Muscle layer of duodenum (tissue), 2 donors: ENCODE measurements around the gene NFIX.

Experiments
- H3K27ac ChIP-seq: one replicate; pipeline ENCODE4 v1.7.0; 2013; ENCODE audit warnings: mild to moderate bottlenecking, low read length
- H3K27me3 ChIP-seq: one replicate; pipeline ENCODE4 v1.7.0; 2013; ENCODE audit warnings: low read depth, mild to moderate bottlenecking, control low read depth, low read length
- H3K36me3 ChIP-seq, 2 donors: one replicate each; pipeline ENCODE4 v1.7.0; 2013; ENCODE audit warnings: low read length in 2 of 2, control low read depth in 1 of 2, mild to moderate bottlenecking in 1 of 2; ENCODE audit not compliant: insufficient read depth in 2 of 2, control insufficient read depth in 1 of 2
- H3K4me1 ChIP-seq, 2 donors: one replicate each; pipeline ENCODE4 v1.7.0; 2013; ENCODE audit warnings: low read length in 2 of 2, mild to moderate bottlenecking in 2 of 2, control low read depth in 1 of 2, moderate library complexity in 1 of 2; ENCODE audit not compliant: insufficient read depth in 2 of 2, control insufficient read depth in 1 of 2
- H3K4me3 ChIP-seq, 2 donors: one replicate each; pipeline ENCODE4 v1.7.0; 2013; ENCODE audit warnings: low read length in 2 of 2, low read depth in 1 of 2, mild to moderate bottlenecking in 1 of 2
- H3K9me3 ChIP-seq, 2 donors: one replicate each; pipeline ENCODE4 v1.7.0; 2013; ENCODE audit warnings: low read length in 2 of 2, control low read depth in 1 of 2, mild to moderate bottlenecking in 1 of 2; ENCODE audit not compliant: control insufficient read depth in 1 of 2
- donor health status: healthy.

The NFIX gene

DNA sequence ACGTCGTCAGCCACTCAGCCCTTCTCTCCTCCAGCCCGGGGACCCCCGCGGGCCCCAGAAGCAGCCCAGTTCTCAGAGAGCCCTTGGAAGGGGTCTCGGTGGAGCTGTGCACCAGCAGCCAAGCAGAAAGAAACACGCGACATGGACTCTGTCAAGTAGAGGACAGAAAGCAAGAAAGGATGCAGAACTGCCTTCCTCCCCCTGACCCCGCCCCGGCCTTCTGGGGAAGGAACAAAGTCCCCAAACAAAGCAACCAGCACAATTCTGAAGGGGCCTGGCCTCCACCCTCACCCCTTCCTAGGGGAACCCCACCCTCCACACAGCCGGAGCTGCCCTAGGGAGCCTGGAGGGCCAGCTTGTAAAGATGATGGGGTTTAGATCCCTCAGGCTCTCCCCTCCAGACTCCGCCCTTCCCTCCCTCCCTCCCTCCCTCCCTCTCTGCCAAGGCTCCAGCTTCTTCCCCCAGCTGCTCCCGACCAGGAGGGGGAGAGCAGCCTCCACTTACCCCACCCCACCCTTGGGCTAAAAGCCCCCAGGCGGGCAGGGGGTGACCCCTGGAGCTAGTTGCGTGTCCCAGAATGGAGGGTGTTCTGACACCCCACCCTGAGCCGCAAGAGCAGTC, 99.6 kb downstream of the NFIX start:
- H3K4me1 ChIP-seq: peaks cover 5 to 68% of the 10 kb centered on the region in 2 donors
- H3K27me3 ChIP-seq: no peaks in the 10 kb centered on the region
- H3K9me3 ChIP-seq: no peaks in the 10 kb centered on the region
- peak overlapping the region in 1 of 2 donors; percentile 31 for H3K4me3 ChIP-seq
- H3K36me3 ChIP-seq: peaks cover 0 to 4% of the 10 kb centered on the region in 2 donors
- H3K27ac ChIP-seq: no peak overlapping the region

DNA sequence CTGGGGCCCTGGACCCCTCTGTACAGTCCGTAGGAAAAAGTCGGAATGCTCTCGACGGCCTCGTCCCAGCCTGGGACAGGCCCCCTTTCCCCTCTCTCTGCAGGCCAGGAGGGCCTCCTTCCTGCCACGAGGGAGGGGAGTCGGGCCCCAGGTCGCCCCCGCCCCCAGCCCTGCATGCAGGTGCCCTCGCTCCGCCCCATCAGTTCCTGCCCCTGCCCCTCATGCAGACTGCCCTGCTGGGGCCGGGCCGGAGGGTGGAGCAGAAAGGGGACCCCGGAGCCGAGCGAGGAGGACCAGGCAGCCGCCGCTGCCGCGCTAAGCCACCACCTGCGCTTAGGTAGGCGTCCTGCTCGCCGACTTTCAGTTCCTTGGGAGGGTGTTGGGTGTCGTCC, 100.1 kb downstream of the NFIX start:
- Histone ChIP-seq H3K27ac (no peak overlapping the region), H3K36me3 (peaks cover 0 to 4% of the 10 kb centered on the region in 2 donors), H3K4me3 (peak overlapping the region in 1 of 2 donors; percentile 31), H3K27me3 (no peaks in the 10 kb centered on the region), H3K4me1 (peaks cover 5 to 63% of the 10 kb centered on the region in 2 donors), H3K9me3 (no peaks in the 10 kb centered on the region)

DNA sequence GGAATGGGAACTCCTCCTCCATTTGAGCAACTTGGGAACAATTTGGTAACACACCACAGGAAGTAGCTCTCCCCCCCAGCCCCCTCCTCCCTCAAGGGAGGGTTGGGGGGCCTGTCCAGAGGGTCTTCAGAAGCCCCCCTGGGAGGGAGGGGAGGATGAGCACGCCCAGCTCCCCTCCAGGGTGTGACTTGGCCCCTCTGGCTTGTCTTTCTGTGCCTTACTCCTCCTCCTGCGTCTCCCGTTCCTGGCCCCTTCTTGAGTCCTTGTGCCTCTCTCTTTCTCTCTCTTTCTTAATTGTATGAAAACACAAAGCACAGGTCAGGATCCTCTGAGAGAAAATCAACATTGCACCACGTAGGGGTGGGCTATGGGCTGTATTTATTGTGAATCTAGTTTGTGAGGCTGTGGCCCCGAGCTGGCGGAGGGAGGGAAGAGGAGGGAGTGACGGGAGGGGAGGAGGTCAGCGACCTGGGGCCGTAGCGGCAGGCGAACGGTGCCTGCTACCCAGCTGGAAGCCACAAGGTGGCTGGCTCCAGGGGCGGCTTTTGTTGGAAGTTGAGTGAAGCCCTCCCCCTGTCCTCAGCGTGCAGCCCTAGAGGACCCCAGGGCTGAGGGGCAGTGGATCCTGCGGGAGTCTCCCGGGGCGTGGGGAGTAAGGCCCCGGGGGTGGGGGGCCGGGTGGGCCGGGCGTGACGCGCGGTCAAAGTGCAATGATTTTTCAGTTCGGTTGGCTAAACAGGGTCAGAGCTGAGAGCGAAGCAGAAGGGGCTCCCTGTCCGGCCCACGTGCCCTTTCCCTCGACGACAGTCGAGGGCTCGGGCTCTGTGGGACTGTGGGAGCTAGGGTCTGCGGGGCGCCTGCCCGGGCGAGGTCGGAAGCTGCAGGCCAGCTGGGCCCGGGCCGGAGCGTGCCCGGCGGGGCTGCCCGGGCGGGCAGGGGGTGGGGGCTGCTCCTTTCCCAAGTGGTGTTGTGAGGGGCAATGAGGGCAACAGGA, 101.0 kb downstream of the NFIX start:
- peaks cover 0 to 4% of the 10 kb centered on the region in 2 donors for H3K36me3 ChIP-seq
- H3K4me3 ChIP-seq: peak overlapping the region in 1 of 2 donors; percentile 32
- H3K9me3 ChIP-seq: no peaks in the 10 kb centered on the region
- peaks cover 5 to 55% of the 10 kb centered on the region in 2 donors for H3K4me1 ChIP-seq
- no peaks in the 10 kb centered on the region for H3K27me3 ChIP-seq
- no peak overlapping the region for H3K27ac ChIP-seq

DNA sequence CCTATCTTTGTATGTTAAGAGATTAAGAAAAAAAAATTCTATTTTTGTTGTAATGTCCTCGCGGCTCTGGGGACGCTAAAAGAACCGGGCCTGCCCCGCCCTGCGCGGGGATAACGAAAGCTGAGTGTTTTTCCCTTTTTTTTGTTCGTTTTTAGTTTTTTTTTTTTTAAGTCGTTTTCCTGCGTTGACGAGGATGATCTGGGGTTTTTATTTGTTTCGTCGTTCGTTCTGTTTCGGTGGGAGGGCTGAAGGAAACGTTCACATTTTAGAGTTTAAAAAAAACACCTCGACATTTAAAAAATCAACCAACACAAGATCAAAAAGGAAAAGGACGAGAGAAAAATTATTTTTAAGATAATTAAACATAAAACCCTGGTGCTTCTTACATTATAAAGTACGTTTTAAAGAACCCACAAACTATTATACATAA, 101.8 kb downstream of the NFIX start:
- peaks cover 4 to 54% of the 10 kb centered on the region in 2 donors for H3K4me1 ChIP-seq

DNA sequence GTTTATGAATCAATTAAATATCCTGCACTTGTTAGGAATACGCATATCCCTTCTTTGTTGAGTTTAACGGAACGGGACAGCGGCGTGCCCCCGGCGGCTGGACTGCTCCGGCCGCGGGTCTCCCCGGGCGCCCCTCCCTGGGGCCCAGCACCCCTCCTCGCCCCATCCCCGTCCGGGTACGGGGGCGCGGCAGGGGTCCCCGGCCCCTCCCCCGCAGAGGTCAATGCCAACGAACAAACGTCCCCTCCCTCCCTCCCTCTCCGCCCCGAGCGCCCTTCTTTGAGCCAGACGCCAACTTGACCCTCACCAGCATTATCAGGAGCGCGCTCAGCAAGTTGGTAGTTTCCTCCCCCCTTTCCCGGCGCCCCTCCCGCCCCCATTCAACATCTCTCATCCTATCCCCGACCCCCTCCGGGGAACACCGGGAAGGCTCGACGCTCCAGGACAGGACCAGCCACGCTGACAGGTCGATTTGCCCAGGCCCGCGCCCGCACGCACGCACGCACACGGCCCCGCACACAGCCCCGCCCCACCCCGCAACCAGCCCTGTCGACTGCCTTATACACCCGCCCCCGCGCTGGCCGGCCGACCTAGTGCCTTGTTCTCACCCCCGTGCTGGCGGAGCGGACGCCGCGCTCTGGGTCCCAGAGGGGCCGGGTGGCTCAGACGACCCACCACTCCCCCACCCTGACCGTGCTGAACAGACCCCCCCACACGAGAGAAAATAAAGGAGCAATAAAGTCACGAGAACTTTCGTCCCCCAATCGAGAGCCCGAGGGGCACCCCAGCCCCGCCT, 102.4 kb downstream of the NFIX start:
- Histone ChIP-seq H3K4me3 (peak overlapping the region in 1 of 2 donors; percentile 40), H3K9me3 (no peaks in the 10 kb centered on the region), H3K36me3 (peaks cover 0 to 4% of the 10 kb centered on the region in 2 donors), H3K27ac (no peak overlapping the region), H3K27me3 (no peaks in the 10 kb centered on the region), H3K4me1 (peaks cover 3 to 54% of the 10 kb centered on the region in 2 donors)

More for the DNA sequence above, 101.8 kb downstream of the NFIX start:
- no peaks in the 10 kb centered on the region for H3K9me3 ChIP-seq
- H3K27ac ChIP-seq: no peak overlapping the region
- peak overlapping the region in 1 of 2 donors; percentile 40 for H3K4me3 ChIP-seq
- no peaks in the 10 kb centered on the region for H3K27me3 ChIP-seq
- peaks cover 0 to 4% of the 10 kb centered on the region in 2 donors for H3K36me3 ChIP-seq

DNA sequence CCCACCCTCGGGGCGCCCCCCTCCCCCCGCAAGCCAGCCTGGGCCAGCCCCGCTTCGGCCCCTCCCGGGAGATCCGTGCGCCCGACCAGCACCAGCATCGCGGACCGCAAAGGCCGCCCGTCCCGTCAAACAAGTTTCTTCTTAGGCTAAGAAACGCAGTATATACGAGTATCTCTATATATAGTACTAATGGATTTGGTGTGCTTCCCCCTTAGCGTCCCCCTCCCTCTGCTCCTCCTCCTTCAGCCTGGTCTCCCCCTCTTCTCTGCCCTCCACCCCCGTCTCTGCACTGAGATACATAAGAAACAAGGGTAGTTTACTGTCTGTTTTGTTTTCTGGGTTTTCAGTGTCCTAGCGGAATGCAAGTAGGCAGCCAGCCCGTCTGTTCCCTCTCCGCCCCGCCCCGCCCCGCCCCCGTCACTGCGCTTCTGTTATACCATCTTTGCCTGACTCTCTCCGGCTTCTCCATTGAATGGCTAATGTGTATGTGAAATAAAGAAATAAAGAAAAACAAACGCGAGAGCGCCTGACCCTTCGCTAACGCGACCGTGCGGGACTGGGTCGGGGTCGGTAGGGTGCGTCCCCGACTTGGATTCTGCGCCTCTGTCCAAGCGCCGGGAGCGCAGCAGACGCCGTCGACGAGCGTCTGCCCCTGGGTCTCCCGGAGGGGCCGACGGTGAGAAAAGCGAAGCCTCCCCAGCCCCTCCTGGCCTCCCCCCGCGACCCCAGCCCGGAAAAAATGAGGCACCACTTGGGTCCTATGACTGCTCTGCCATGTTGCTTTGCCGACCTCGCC, 103.2 kb downstream of the NFIX start:
- H3K27me3 ChIP-seq: no peaks in the 10 kb centered on the region
- peak overlapping the region; percentile 72 for H3K27ac ChIP-seq
- peak overlapping the region; percentile 37 to 52 for H3K4me3 ChIP-seq
- H3K36me3 ChIP-seq: peaks cover 0 to 4% of the 10 kb centered on the region in 2 donors
- H3K9me3 ChIP-seq: no peaks in the 10 kb centered on the region
- peaks cover 9 to 54% of the 10 kb centered on the region in 2 donors for H3K4me1 ChIP-seq

DNA sequence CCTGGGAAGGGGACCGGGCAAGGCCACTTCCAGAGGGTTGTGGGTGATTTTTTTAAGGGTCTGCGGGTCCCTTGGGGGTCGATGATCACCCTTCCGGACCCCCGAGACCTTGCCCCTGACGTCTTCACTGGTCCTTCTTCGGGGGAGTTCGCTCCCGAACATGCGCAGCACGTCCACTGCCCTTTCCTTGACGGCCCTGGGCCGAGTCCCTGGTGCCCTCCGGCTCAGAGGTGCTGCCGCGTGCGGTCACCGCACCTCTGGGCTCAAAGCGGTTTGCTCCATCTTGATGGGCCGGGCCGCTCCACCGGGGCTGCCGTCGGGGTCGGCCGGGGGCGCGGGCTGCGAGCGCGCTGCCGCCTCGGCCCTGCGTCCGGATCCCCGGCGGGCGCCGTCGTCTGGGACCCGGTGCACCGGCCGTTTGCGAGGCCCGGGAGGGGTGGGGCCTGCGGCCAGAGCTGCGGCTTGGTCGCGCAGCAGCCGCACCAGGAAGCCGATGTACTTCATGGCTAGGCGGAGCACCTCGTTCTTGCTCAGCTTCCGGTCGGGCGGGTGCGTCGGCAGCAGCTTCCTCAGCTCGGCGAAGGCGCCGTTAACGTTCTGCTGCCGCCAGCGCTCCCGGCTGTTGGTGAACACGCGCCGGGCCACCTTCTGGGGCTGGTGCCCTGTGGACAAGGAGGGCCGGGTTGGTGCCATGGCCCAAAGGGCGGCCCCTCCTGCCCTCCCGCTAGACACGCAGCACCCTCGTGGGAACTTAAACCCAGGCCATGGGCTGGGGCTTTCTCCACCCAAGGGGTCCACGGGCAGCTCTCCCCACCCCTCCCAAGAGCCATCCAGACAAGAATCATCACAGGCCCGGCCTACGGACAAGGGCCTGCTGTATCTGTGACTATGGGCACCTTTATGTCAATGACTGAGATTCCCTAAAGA, 104.1 kb downstream of the NFIX start:
- H3K36me3 ChIP-seq: peaks cover 0 to 4% of the 10 kb centered on the region in 2 donors
- H3K27me3 ChIP-seq: no peaks in the 10 kb centered on the region
- peak overlapping the region; percentile 82 for H3K27ac ChIP-seq
- H3K4me1 ChIP-seq: peaks cover 9 to 50% of the 10 kb centered on the region in 2 donors
- no peaks in the 10 kb centered on the region for H3K9me3 ChIP-seq
- peak overlapping the region; percentile 37 to 52 for H3K4me3 ChIP-seq

DNA sequence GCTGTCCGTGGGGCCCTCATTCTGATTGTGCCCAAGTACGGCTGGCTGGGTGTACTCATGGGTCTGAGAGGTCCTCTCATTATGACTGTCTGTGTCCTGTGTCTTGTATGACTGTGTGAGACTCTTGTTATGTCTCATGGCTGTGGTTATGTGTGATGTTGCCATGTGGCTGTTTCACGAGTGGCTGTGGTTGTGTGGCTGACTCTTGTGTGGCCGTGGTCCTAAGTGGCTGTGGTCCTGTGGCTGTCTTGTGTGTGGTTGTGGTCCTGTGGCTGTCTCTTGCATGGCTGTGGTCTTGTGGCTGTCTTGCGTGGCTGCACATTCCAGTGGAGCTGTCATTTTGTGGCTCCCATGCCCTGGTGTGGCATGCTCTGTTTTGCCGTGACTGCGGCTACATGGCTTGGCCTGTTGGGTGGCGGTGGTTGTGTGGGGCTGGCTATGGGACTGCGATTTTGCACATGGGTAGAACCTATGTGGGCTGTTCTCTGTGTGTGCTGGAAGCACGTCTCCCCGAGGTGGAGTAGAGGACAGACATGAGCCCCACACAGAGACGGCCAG, 104.8 kb downstream of the NFIX start:
- peaks cover 0 to 4% of the 10 kb centered on the region in 2 donors for H3K36me3 ChIP-seq
- peak overlapping the region in 1 of 2 donors; percentile 52 for H3K4me3 ChIP-seq
- peaks cover 9 to 47% of the 10 kb centered on the region in 2 donors for H3K4me1 ChIP-seq

DNA sequence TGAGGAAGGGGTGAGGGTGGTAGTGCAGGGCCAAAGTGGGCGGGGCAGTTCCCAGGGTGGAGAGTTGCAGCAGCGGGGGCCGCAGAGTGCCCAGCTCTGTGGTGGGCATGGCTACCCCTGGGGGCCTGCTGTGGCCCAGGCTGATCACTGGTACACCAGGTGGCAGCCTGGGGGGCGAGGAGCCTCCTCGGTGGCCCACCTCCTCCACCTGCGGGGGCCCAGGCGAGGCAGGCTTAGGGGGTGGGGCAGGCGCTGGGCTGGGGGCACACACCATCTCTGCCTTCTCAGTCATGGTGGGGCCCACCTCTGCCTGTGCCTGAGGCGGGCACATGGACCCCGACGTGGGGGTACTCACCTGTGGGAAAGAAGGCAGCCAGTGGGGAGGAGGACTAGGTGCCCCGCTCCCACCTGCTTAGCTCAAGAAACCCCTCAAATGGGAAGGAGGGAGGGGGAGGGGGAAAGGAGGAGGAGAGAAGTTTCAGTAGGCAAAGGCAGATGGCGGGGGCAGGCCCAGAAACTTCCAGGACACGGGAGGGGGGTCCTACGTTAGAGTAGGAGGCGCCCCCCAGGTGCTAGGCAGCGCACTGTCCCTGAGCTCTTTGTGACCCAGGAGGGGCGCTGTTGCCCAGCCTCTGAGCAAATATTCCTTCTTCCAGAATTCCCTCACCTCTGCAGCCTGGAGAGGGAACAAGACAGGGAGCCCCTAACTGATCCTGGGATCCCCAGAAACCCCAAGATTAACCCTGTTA, 105.7 kb downstream of the NFIX start:
- Histone ChIP-seq H3K9me3 (no peaks in the 10 kb centered on the region), H3K27ac (no peak overlapping the region), H3K4me1 (peaks cover 9 to 41% of the 10 kb centered on the region in 2 donors)

More for the DNA sequence above, 104.8 kb downstream of the NFIX start:
- no peaks in the 10 kb centered on the region for H3K27me3 ChIP-seq
- peak overlapping the region; percentile 82 for H3K27ac ChIP-seq
- no peaks in the 10 kb centered on the region for H3K9me3 ChIP-seq

More for the DNA sequence above, 105.7 kb downstream of the NFIX start:
- H3K36me3 ChIP-seq: no peaks in the 10 kb centered on the region
- no peaks in the 10 kb centered on the region for H3K27me3 ChIP-seq
- H3K4me3 ChIP-seq: peak overlapping the region; percentile 42 to 65
